Suprapubic skin (tissue), 4 donors: ENCODE measurements around the gene RNF39.

Experiments
- CTCF ChIP-seq, 2 donors: fragments of 200-600 bp in 1 of 2; fragments of 450-650 bp in 1 of 2; sonication (generic) in 1 of 2; IDR thresholded peaks; one replicate each; pipeline ENCODE4 v1.5.1; 2016 to 2019; ENCODE audit warnings: antibody characterized with exemption in 2 of 2, mild to moderate bottlenecking in 1 of 2, moderate library complexity in 1 of 2
- EP300 ChIP-seq: sonication (generic); formaldehyde crosslinking; IDR thresholded peaks from one replicate; pipeline ENCODE4 v1.6.1; 2017; ENCODE audit warnings: antibody characterized with exemption
- POLR2A ChIP-seq, 2 donors: fragments of 450-650 bp; IDR thresholded peaks; one replicate each; pipeline ENCODE4 v1.6.1; 2017; ENCODE audit warnings: antibody characterized with exemption in 2 of 2, mild to moderate bottlenecking in 2 of 2, moderate library complexity in 2 of 2
- POLR2AphosphoS5 ChIP-seq, 3 donors: sonication (generic); formaldehyde crosslinking; IDR thresholded peaks; one replicate each; pipeline ENCODE4 v1.6.1; 2017; ENCODE audit warnings: antibody characterized with exemption in 3 of 3

- TF ChIP-seq CTCF (IDR thresholded peaks at IDR 0.05): no peak
- TF ChIP-seq POLR2AphosphoS5 (IDR thresholded peaks at IDR 0.05): peak; percentile 74 to 88 (median 84)
- peak in 1 of 2 donors; percentile 83 for TF ChIP-seq POLR2A (IDR thresholded peaks at IDR 0.05)
- TF ChIP-seq EP300: no peak
These were observed 14.3 kb downstream of the RNF39 start, which contains the start of gene POLR1H for GRCh38 chr6:30061092-30061857.
